Measurements from ENCODE around the gene TMEM50B.
"Not testable (repeated sequence)": the region's sequence is repeated elsewhere in the genome, so short reads cannot be mapped to it uniquely, and the experiment has no call there.

Gene TMEM50B

DNA sequence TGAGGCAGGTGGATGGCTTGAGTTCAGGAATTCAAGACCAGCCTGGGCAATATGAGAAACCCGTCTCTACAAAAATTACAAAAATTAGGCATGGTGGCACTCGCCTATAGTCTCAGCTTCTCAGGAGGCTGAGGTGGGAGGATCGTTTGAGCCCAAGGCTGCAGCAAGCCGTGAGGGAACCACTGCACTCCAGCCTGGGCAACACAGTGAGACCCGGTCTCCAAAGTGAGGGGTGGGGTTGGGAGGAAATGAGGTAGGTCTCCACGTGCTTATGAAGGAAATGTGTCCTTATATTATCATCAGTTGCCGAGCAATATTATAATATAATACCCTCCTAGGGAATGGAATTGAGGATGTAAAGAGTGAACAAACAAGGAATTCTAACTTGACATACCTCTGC lies 2.7 kb downstream of the TMEM50B start:
- H3K9ac ChIP-seq (ENCODE audit: low read depth, low read length, poor library complexity, severe bottlenecking): no peak overlapping the region
- peaks cover 22% of the 10 kb centered on the region for H3K79me2 ChIP-seq (ENCODE audit: insufficient read depth, low read length)

DNA sequence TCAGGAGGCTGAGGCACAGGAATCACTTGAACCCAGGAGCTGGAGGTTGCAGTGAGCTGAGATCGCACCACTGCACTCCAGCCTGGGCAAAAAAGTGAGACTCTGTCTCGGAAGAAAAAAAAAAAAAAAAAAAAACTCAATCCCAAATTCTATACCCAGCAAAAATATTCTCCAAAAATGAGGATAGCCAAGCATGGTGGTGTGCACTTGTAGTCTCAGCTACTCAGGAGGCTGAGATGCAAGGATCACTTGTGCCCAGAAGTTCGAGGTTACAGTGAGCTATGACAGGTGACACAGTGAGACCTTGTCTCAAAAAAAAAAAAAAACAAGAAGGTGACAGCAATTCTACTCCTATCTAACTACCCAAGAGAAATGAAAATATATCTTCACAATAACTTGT lies 6.4 kb downstream of the TMEM50B start:
- no peak overlapping the region for H3K4me3 ChIP-seq (ENCODE audit: low read length, poor library complexity, severe bottlenecking)
- TF ChIP-seq, protein P1, sequence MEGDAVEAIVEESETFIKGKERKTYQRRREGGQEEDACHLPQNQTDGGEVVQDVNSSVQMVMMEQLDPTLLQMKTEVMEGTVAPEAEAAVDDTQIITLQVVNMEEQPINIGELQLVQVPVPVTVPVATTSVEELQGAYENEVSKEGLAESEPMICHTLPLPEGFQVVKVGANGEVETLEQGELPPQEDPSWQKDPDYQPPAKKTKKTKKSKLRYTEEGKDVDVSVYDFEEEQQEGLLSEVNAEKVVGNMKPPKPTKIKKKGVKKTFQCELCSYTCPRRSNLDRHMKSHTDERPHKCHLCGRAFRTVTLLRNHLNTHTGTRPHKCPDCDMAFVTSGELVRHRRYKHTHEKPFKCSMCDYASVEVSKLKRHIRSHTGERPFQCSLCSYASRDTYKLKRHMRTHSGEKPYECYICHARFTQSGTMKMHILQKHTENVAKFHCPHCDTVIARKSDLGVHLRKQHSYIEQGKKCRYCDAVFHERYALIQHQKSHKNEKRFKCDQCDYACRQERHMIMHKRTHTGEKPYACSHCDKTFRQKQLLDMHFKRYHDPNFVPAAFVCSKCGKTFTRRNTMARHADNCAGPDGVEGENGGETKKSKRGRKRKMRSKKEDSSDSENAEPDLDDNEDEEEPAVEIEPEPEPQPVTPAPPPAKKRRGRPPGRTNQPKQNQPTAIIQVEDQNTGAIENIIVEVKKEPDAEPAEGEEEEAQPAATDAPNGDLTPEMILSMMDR (conservative IDR thresholded peaks at IDR 0.05; ENCODE audit: low read length): no peak
- TF ChIP-seq EZH2phosphoT487 (IDR thresholded peaks at IDR 0.05; ENCODE audit: borderline replicate concordance): no peak
- no peak overlapping the region for H3K4me2 ChIP-seq (ENCODE audit: low read depth, low read length, poor library complexity, severe bottlenecking)
- no peak overlapping the region for H3K9ac ChIP-seq (ENCODE audit: low read depth, low read length, poor library complexity, severe bottlenecking)
- no peaks in the 10 kb centered on the region for H3F3A ChIP-seq (ENCODE audit: low read depth)
- H2AFZ ChIP-seq (ENCODE audit: low read length): no peak overlapping the region
- H3K9me3 ChIP-seq (ENCODE audit: insufficient read depth, low read depth, low read length): no peaks in the 10 kb centered on the region
- H3K4me1 ChIP-seq (ENCODE audit: insufficient read depth, low read length, poor library complexity, severe bottlenecking): peaks cover 2% of the 10 kb centered on the region
- H3K27me3 ChIP-seq (ENCODE audit: insufficient read depth, low read length, poor library complexity, severe bottlenecking): no peaks in the 10 kb centered on the region
- H4K20me1 ChIP-seq (ENCODE audit: insufficient read depth, low read length, poor library complexity, severe bottlenecking): peaks cover 9% of the 10 kb centered on the region
- H3K79me2 ChIP-seq (ENCODE audit: insufficient read depth, low read length): peaks cover 22% of the 10 kb centered on the region
- H3K36me3 ChIP-seq (ENCODE audit: insufficient read depth, low read length): no peaks in the 10 kb centered on the region
- H3K9me2 ChIP-seq (replicated peaks; ENCODE audit: low read depth, low read length): no peaks in the 10 kb centered on the region

More for the DNA sequence above, 2.7 kb downstream of the TMEM50B start:
- H3K9me2 ChIP-seq (replicated peaks; ENCODE audit: low read depth, low read length): no peaks in the 10 kb centered on the region
- H3F3A ChIP-seq (ENCODE audit: low read depth): no peaks in the 10 kb centered on the region
- H3K36me3 ChIP-seq (ENCODE audit: insufficient read depth, low read length): no peaks in the 10 kb centered on the region
- peak overlapping the region; percentile 51 for H3K4me2 ChIP-seq (ENCODE audit: low read depth, low read length, poor library complexity, severe bottlenecking)
- peaks cover 13% of the 10 kb centered on the region for H4K20me1 ChIP-seq (ENCODE audit: insufficient read depth, low read length, poor library complexity, severe bottlenecking)
- TF ChIP-seq, protein P1 (conservative IDR thresholded peaks at IDR 0.05; ENCODE audit: low read length): no peak
- no peak for TF ChIP-seq EZH2phosphoT487 (IDR thresholded peaks at IDR 0.05; ENCODE audit: borderline replicate concordance)
- H3K9me3 ChIP-seq (ENCODE audit: insufficient read depth, low read depth, low read length): no peaks in the 10 kb centered on the region
- H3K27me3 ChIP-seq (ENCODE audit: insufficient read depth, low read length, poor library complexity, severe bottlenecking): no peaks in the 10 kb centered on the region
- H3K4me1 ChIP-seq (ENCODE audit: insufficient read depth, low read length, poor library complexity, severe bottlenecking): peaks cover 15% of the 10 kb centered on the region
- H2AFZ ChIP-seq (ENCODE audit: low read length): no peak overlapping the region
- H3K4me3 ChIP-seq (ENCODE audit: low read length, poor library complexity, severe bottlenecking): no peak overlapping the region

DNA sequence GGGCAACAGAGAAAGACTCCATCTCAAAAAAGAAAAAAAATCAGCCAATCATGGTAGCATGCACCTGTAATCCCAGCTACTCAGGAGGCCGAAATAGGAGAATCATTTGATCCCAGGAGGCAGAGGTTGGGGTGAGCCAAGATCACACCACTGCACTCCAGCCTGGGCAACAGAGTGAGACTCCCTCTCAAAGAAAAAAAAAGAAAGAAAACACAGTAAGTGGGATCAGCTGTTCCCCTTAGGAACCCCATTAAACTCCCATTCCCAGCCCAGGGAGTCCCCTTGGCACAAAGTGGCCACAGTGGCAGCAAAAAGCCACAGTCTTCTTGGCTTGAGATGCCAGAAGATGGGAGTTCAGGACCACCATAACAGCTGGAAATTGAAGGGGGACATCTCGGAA lies 9.1 kb downstream of the TMEM50B start:
- Histone ChIP-seq H2AFZ (ENCODE audit: low read length) (no peak overlapping the region), H3K4me3 (ENCODE audit: low read length, poor library complexity, severe bottlenecking) (no peak overlapping the region), H3K9me3 (ENCODE audit: insufficient read depth, low read depth, low read length) (no peaks in the 10 kb centered on the region), H3K9me2 (replicated peaks; ENCODE audit: low read depth, low read length) (no peaks in the 10 kb centered on the region), H3K9ac (ENCODE audit: low read depth, low read length, poor library complexity, severe bottlenecking) (no peak overlapping the region), H4K20me1 (ENCODE audit: insufficient read depth, low read length, poor library complexity, severe bottlenecking) (no peaks in the 10 kb centered on the region), H3K27me3 (ENCODE audit: insufficient read depth, low read length, poor library complexity, severe bottlenecking) (no peaks in the 10 kb centered on the region), H3K4me1 (ENCODE audit: insufficient read depth, low read length, poor library complexity, severe bottlenecking) (no peaks in the 10 kb centered on the region), H3K36me3 (ENCODE audit: insufficient read depth, low read length) (peaks cover 5% of the 10 kb centered on the region; the same call in 1 of the 2 replicates), H3K4me2 (ENCODE audit: low read depth, low read length, poor library complexity, severe bottlenecking) (no peak overlapping the region), H3K79me2 (ENCODE audit: insufficient read depth, low read length) (peaks cover 14% of the 10 kb centered on the region; the same call in 1 of the 2 replicates), H3F3A (ENCODE audit: low read depth) (no peaks in the 10 kb centered on the region)
- TF ChIP-seq EZH2phosphoT487 (IDR thresholded peaks at IDR 0.05; ENCODE audit: borderline replicate concordance): no peak
- TF ChIP-seq, protein P1 (conservative IDR thresholded peaks at IDR 0.05; ENCODE audit: low read length): no peak

DNA sequence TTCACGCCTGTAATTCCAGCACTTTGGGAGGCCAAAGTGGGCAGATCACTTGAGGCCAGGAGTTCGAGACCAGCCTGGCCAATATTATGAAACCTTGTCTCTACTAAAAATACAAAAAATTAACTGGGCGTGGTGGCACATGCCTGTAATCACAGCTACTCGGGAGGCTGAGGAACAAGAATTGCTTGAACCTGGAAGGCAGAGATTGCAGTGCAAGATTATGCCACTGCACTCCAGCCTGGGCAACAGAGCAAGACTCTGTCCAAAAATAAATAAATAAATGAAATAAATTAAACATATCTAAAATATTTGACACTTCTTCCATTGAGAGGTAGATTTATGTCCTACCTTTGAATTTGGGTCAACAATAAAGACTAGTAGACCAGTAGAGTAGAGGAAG lies 10.6 kb downstream of the TMEM50B start:
- not testable (repeated sequence) for H2AFZ ChIP-seq (ENCODE audit: low read length); H3F3A ChIP-seq (ENCODE audit: low read depth); H3K4me1 ChIP-seq (ENCODE audit: insufficient read depth, low read length, poor library complexity, severe bottlenecking); H3K36me3 ChIP-seq (ENCODE audit: insufficient read depth, low read length); H3K27me3 ChIP-seq (ENCODE audit: insufficient read depth, low read length, poor library complexity, severe bottlenecking); H3K9me2 ChIP-seq (replicated peaks; ENCODE audit: low read depth, low read length); H3K9ac ChIP-seq (ENCODE audit: low read depth, low read length, poor library complexity, severe bottlenecking); H3K9me3 ChIP-seq (ENCODE audit: insufficient read depth, low read depth, low read length); H3K4me3 ChIP-seq (ENCODE audit: low read length, poor library complexity, severe bottlenecking); H3K4me2 ChIP-seq (ENCODE audit: low read depth, low read length, poor library complexity, severe bottlenecking); H4K20me1 ChIP-seq (ENCODE audit: insufficient read depth, low read length, poor library complexity, severe bottlenecking)
- H3K79me2 ChIP-seq (ENCODE audit: insufficient read depth, low read length): peaks cover 14% of the 10 kb centered on the region; the same call in 1 of the 2 replicates

Data from Loucy (cell line).